Suprapubic skin (tissue), 3 donors: ENCODE data around the gene ZNF205.

Experiments
- CTCF ChIP-seq, 2 donors: fragments of 200-600 bp in 1 of 2; fragments of 450-650 bp in 1 of 2; sonication (generic) in 1 of 2; IDR thresholded peaks; one replicate each; pipeline ENCODE4 v1.5.1; 2016 to 2019; ENCODE audit warnings: antibody characterized with exemption in 2 of 2, mild to moderate bottlenecking in 1 of 2, moderate library complexity in 1 of 2
- POLR2A ChIP-seq, 2 donors: fragments of 450-650 bp; IDR thresholded peaks; one replicate each; pipeline ENCODE4 v1.6.1; 2017; ENCODE audit warnings: antibody characterized with exemption in 2 of 2, mild to moderate bottlenecking in 2 of 2, moderate library complexity in 2 of 2

- no peak for TF ChIP-seq CTCF (IDR thresholded peaks at IDR 0.05)
- TF ChIP-seq POLR2A (IDR thresholded peaks at IDR 0.05) = no peak
These were observed 25.7 kb upstream of the ZNF205 start for GRCh38 chr16:3086596-3087242.
